Activated B cell treated with CpG ODN at 0.5 μM for 24 hours (primary cell): ENCODE data around the gene OR6N2. TPM values are rescaled to one million over a fixed set of nuclear protein-coding genes. Genes with fewer than 3 reads are reported as not detected.

Experiments
- ATAC-seq: fragments of 200-7000 bp; cut with Tn5 transposase; one replicate; pipeline ENCODE4 v1.10.0; 2021; ENCODE audit warnings: low read depth, mild to moderate bottlenecking, moderate library complexity
- CTCF ChIA-PET: fragments of 350-600 bp; sonication (Branson Sonifier 250); formaldehyde crosslinking; loops from one replicate; lab custom pipeline; 2021; ENCODE audit warnings: antibody characterized with exemption; lab: Charles Lee
- POLR2A ChIA-PET: fragments of 350-600 bp; sonication (Branson Sonifier 250); formaldehyde crosslinking; loops from one replicate; lab custom pipeline; 2021; ENCODE audit warnings: antibody characterized with exemption; lab: Charles Lee
- DNase-seq: peaks from one replicate; pipeline ENCODE4 v3.0.0; 2022
- H3K27ac Mint-ChIP-seq: one replicate; pipeline ENCODE4 v1.8.0; 2020; ENCODE audit warnings: mixed read lengths
- H3K27me3 Mint-ChIP-seq: one replicate; pipeline ENCODE4 v1.8.0; 2021; ENCODE audit warnings: mixed read lengths
- H3K36me3 Mint-ChIP-seq: one replicate; pipeline ENCODE4 v1.8.0; 2021; ENCODE audit warnings: low read depth, mixed read lengths
- H3K4me1 Mint-ChIP-seq: one replicate; pipeline ENCODE4 v1.8.0; 2021; ENCODE audit warnings: mixed read lengths
- H3K4me3 Mint-ChIP-seq: one replicate; pipeline ENCODE4 v1.8.0; 2020; ENCODE audit warnings: mild to moderate bottlenecking, mixed read lengths
- H3K9me3 Mint-ChIP-seq: one replicate; pipeline ENCODE4 v1.8.0; 2020; ENCODE audit warnings: mixed read lengths
- CTCF ChIP-seq: fragments of 200-600 bp; IDR thresholded peaks from one replicate; pipeline ENCODE4 v1.8.0; 2022; ENCODE audit warnings: antibody characterized with exemption, mild to moderate bottlenecking
- intact Hi-C: fragments of 100-400 bp; cut with micrococcal nuclease; formaldehyde crosslinking; loops from one replicate; pipeline ENCODE4 v1.15.1; 2024
- total RNA-seq: library from RNA; stranded (reverse); gene quantifications from 2 replicates; pipeline ENCODE4 v1.2.3, GENCODE V29; 2022

Gene OR6N2
- total RNA-seq, 1 donor from 2014 or later = not detected

GRCh38 chr1:158809862-158810261 is 28.9 kb upstream of the OR6N2 start:
- H3K27me3 Mint-ChIP-seq = no peaks in the 10 kb centered on the region
- no peak overlapping the region for H3K4me3 Mint-ChIP-seq
- no peak for ATAC-seq
- ChIA-PET CTCF (no interaction called here), POLR2A (no interaction called here)
- no peak for TF ChIP-seq CTCF
- intact Hi-C loops = no loop called here
- no peak overlapping the region for H3K27ac Mint-ChIP-seq
- no peak for DNase-seq
- H3K9me3 Mint-ChIP-seq = no peaks in the 10 kb centered on the region
- peaks cover 11% of the 10 kb centered on the region for H3K4me1 Mint-ChIP-seq
- no peaks in the 10 kb centered on the region for H3K36me3 Mint-ChIP-seq

- no peaks in the 10 kb centered on the region for H3K27me3 Mint-ChIP-seq
- DNase-seq = no peak
- no peak for ATAC-seq
- H3K4me1 Mint-ChIP-seq = peaks cover 11% of the 10 kb centered on the region
- intact Hi-C loops = no loop called here
- no peak overlapping the region for H3K27ac Mint-ChIP-seq
- no peaks in the 10 kb centered on the region for H3K36me3 Mint-ChIP-seq
- no peaks in the 10 kb centered on the region for H3K9me3 Mint-ChIP-seq
- H3K4me3 Mint-ChIP-seq = no peak overlapping the region
- ChIA-PET POLR2A (no interaction called here), CTCF (no interaction called here)
- TF ChIP-seq CTCF = no peak
Observed at GRCh38 chr1:158809256-158809655, 28.3 kb upstream of the OR6N2 start.

GRCh38 chr1:158806916-158807536 is 26.0 kb upstream of the OR6N2 start:
- Mint-ChIP-seq H3K27ac (no peak overlapping the region), H3K27me3 (peaks cover 2% of the 10 kb centered on the region), H3K9me3 (no peaks in the 10 kb centered on the region), H3K4me1 (peaks cover 9% of the 10 kb centered on the region), H3K4me3 (no peak overlapping the region), H3K36me3 (no peaks in the 10 kb centered on the region)
- DNase-seq (no peak), ATAC-seq (no peak)
- ChIA-PET CTCF (no interaction called here), POLR2A (no interaction called here)
- intact Hi-C loops = no loop called here
- no peak for TF ChIP-seq CTCF

- no peak for TF ChIP-seq CTCF
- intact Hi-C loops = no loop called here
- ChIA-PET CTCF (no interaction called here), POLR2A (no interaction called here)
- Mint-ChIP-seq H3K36me3 (no peaks in the 10 kb centered on the region), H3K27me3 (peaks cover 7% of the 10 kb centered on the region), H3K4me3 (no peak overlapping the region), H3K4me1 (no peaks in the 10 kb centered on the region), H3K27ac (no peak overlapping the region), H3K9me3 (no peaks in the 10 kb centered on the region)
- DNase-seq = no peak
- ATAC-seq = no peak
Observed at GRCh38 chr1:158803678-158804077, 22.7 kb upstream of the OR6N2 start.

GRCh38 chr1:158801396-158801795 is 20.4 kb upstream of the OR6N2 start:
- ChIA-PET POLR2A (no interaction called here), CTCF (no interaction called here)
- intact Hi-C loops = no loop called here
- H3K36me3 Mint-ChIP-seq = no peaks in the 10 kb centered on the region
- H3K9me3 Mint-ChIP-seq = no peaks in the 10 kb centered on the region
- H3K27me3 Mint-ChIP-seq = peaks cover 7% of the 10 kb centered on the region
- ATAC-seq (no peak), DNase-seq (no peak)
- no peaks in the 10 kb centered on the region for H3K4me1 Mint-ChIP-seq
- no peak overlapping the region for H3K4me3 Mint-ChIP-seq
- no peak for TF ChIP-seq CTCF
- no peak overlapping the region for H3K27ac Mint-ChIP-seq
